ENCODE results near the gene SCLY.

Gene SCLY

GRCh38 chr2:238098901-238099713 is 38.3 kb downstream of the SCLY start:
- DNase-seq: no peak

GRCh38 chr2:238099714-238100048 is 38.9 kb downstream of the SCLY start:
- no peak for DNase-seq

- DNase-seq: no peak
Observed at GRCh38 chr2:238100049-238100820, 39.4 kb downstream of the SCLY start, which contains the start of gene ESPNL. TSS of gene ESPNL (plus strand) at chr2:238100340. CDS start at chr2:238100420, 80 bp downstream.

- no peak for DNase-seq
Observed at GRCh38 chr2:238100821-238101771, 40.3 kb downstream of the SCLY start.

GRCh38 chr2:238101891-238102841 is 41.4 kb downstream of the SCLY start:
- no peak for DNase-seq

- DNase-seq: no peak
Observed at GRCh38 chr2:238102865-238103264, 42.1 kb downstream of the SCLY start.

GRCh38 chr2:238103465-238104225 is 42.8 kb downstream of the SCLY start:
- DNase-seq: no peak

- no peak for DNase-seq
Observed at GRCh38 chr2:238104226-238104690, 43.5 kb downstream of the SCLY start.

GRCh38 chr2:238104691-238105371 is 44.0 kb downstream of the SCLY start:
- DNase-seq: no peak

- no peak for DNase-seq
Observed at GRCh38 chr2:238105506-238106338, 44.9 kb downstream of the SCLY start.

- no peak for DNase-seq
Observed at GRCh38 chr2:238106339-238106697, 45.5 kb downstream of the SCLY start.

GRCh38 chr2:238106698-238107524 is 46.1 kb downstream of the SCLY start:
- DNase-seq: no peak

- no peak for DNase-seq
Observed at GRCh38 chr2:238107525-238108422, 47.0 kb downstream of the SCLY start.

GRCh38 chr2:238108423-238109183 is 47.8 kb downstream of the SCLY start:
- DNase-seq: no peak

GRCh38 chr2:238113611-238114010 is 52.8 kb downstream of the SCLY start:
- no peak for DNase-seq

GRCh38 chr2:238114331-238114841 is 53.6 kb downstream of the SCLY start:
- DNase-seq: no peak
